Spleen (tissue), 11 donors: ENCODE data around the gene JCHAIN. TPM values are rescaled to one million over a fixed set of nuclear protein-coding genes. Genes with fewer than 3 reads are reported as not detected.

Experiments
- DNase-seq: peaks from one replicate; pipeline ENCODE4 v3.0.0-alpha.2; 2020
- H3K27ac ChIP-seq, 8 donors: fragments of 200-600 bp; sonication (generic) in 7 of 8; 1 replicate in 4 of 8; 2 replicates in 4 of 8; pipeline versions ENCODE4 v1.5.0 to v1.8.0; 2016 to 2021; ENCODE audit warnings: inconsistent platforms in 4 of 8, mild to moderate bottlenecking in 4 of 8, moderate library complexity in 1 of 8
- H3K27me3 ChIP-seq, 7 donors: fragments of 200-600 bp; sonication (generic) in 6 of 7; replicated peaks in 1 of 7; 1 replicate in 4 of 7; 2 replicates in 3 of 7; pipeline versions ENCODE4 v1.5.0 to v1.8.0; 2016 to 2021; ENCODE audit warnings: inconsistent platforms in 3 of 7, mild to moderate bottlenecking in 1 of 7
- H3K36me3 ChIP-seq, 6 donors: fragments of 200-600 bp; sonication (generic) in 5 of 6; 1 replicate in 4 of 6; 2 replicates in 2 of 6; pipeline versions ENCODE4 v1.5.0 to v1.8.0; 2016 to 2021; ENCODE audit warnings: inconsistent platforms in 2 of 6
- H3K4me1 ChIP-seq, 6 donors: fragments of 200-600 bp; sonication (generic) in 5 of 6; 1 replicate in 3 of 6; 2 replicates in 3 of 6; pipeline versions ENCODE4 v1.5.0 to v1.8.0; 2016 to 2021; ENCODE audit warnings: inconsistent platforms in 3 of 6
- H3K4me3 ChIP-seq, 8 donors: fragments of 200-600 bp; sonication (generic) in 7 of 8; 1 replicate in 4 of 8; 2 replicates in 4 of 8; pipeline versions ENCODE4 v1.5.0 to v1.8.0; 2016 to 2021; ENCODE audit warnings: inconsistent platforms in 4 of 8, mild to moderate bottlenecking in 4 of 8, moderate library complexity in 2 of 8
- H3K9me3 ChIP-seq, 8 donors: fragments of 200-600 bp; sonication (generic) in 7 of 8; 1 replicate in 4 of 8; 2 replicates in 4 of 8; pipeline versions ENCODE4 v1.5.0 to v1.8.0; 2016 to 2021; ENCODE audit warnings: inconsistent platforms in 4 of 8
- POLR2A ChIP-seq, 3 donors: fragments of 450-650 bp; IDR thresholded peaks; one replicate each; pipeline ENCODE4 v1.5.1; 2017; ENCODE audit warnings: antibody characterized with exemption in 3 of 3, mild to moderate bottlenecking in 1 of 3
- POLR2AphosphoS5 ChIP-seq, 3 donors: sonication (generic); formaldehyde crosslinking; IDR thresholded peaks; one replicate each; pipeline ENCODE4 v1.5.1; 2017; ENCODE audit warnings: antibody characterized with exemption in 3 of 3
- WGBS, 5 donors: extraction: QIAGEN DNeasy Blood & Tissue Kit in 3 of 5; methylation state at CpG; one replicate each; pipeline versions ENCODE4 v1.1.5 to v1.1.7; 2013 to 2018; 5-methylcytosine and 5-hydroxymethylcytosine counted together
- intact Hi-C: fragments of 100-400 bp; cut with DNase I; formaldehyde crosslinking; loops from one replicate; pipeline ENCODE4 v1.15.0; 2023; ENCODE audit warnings: low total_unique reads
- polyA plus RNA-seq, 3 donors: library from polyadenylated mRNA; stranded (reverse); fragments of 200-250 nt; gene quantifications; one replicate each; pipeline ENCODE4 v1.2.1, GENCODE V29; 2013
- total RNA-seq, 7 donors: library from RNA; depleted of rRNA in 3 of 7; stranded (reverse); fragments of >200 nt in 3 of 7; fragmentation: NEBNext Ultra II Directional in 4 of 7; extraction: Animal tissue kit (Norgen Biotek cat#: 25700) in 4 of 7; gene quantifications; one replicate each; pipeline versions ENCODE4 v1.1.0 to v1.2.1, GENCODE V29; 2016 to 2021
- TF ChIP-seq, protein P1 (sequence below), 11 experiments: fragments of 200-600 bp in 7 of 11; fragments of 450-650 bp in 4 of 11; sonication (generic) in 4 of 11; IDR thresholded peaks in 8 of 11; conservative IDR thresholded peaks in 3 of 11; 1 replicate in 7 of 11; 2 replicates in 4 of 11; pipeline versions ENCODE4 v1.4.0 to v1.8.0; 2016 to 2021; ENCODE audit warnings: antibody characterized with exemption in 11 of 11, inconsistent platforms in 4 of 11, mild to moderate bottlenecking in 1 of 11
- donor health status: healthy with polysubstance abuse.
- donor health status: DM: no; HTN: no; CAD: no; lungs with moderate emphysema.
- donor health status: DM: no; HTN: no; CAD: no.
- donor health status: Bipolar disorder and iron deficiency.
- donor health status: healthy.
- donor health status: DM: no; HTN: no; CAD: no.
- donor health status: DM: yes; HTN: yes; CAD: no.

JCHAIN gene
- total and polyA plus RNA-seq, 10 donors, result 64.8 to 1,125 (median 383) TPM

DNA sequence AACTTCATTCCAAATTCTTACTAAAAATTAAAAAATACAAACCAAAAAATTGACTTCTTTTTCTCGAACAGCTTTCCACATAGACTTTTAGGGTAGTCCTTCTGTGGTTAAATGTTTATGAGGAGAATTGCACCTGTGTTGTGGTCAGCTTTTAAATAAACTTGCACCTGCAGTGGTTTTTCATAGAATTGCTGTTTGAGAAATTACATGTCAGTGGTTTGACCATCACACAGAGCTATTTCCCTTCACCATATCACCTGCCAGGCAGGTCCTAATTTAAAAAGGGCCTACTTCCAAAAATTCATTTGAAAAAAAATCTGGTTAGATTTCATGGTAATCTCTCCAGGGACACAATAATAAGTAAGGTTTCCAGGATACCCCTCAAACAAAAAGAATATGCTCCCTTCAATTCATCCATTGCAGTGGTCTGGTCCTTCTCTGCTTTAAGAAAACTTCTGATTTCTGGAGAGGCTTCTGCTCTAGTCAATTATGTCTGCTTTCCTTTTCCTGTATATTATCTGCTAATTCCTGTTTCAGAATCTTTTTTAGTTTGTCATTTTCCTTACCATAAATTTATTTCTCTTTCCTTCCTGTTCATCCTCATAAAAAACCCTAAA is 12.2 kb upstream of the JCHAIN start:
- Histone ChIP-seq H3K27ac (peak overlapping the region in 3 of 8 donors; percentile 6 to 28 (median 14)), H3K4me1 (peaks cover 3 to 60% (median 19%) of the 10 kb centered on the region in 6 donors), H3K9me3 (no peaks in the 10 kb centered on the region), H3K36me3 (no peaks in the 10 kb centered on the region), H3K27me3 (no peaks in the 10 kb centered on the region), H3K4me3 (no peak overlapping the region)
- no peak for TF ChIP-seq POLR2A (IDR thresholded peaks at IDR 0.05)
- TF ChIP-seq, protein P1, sequence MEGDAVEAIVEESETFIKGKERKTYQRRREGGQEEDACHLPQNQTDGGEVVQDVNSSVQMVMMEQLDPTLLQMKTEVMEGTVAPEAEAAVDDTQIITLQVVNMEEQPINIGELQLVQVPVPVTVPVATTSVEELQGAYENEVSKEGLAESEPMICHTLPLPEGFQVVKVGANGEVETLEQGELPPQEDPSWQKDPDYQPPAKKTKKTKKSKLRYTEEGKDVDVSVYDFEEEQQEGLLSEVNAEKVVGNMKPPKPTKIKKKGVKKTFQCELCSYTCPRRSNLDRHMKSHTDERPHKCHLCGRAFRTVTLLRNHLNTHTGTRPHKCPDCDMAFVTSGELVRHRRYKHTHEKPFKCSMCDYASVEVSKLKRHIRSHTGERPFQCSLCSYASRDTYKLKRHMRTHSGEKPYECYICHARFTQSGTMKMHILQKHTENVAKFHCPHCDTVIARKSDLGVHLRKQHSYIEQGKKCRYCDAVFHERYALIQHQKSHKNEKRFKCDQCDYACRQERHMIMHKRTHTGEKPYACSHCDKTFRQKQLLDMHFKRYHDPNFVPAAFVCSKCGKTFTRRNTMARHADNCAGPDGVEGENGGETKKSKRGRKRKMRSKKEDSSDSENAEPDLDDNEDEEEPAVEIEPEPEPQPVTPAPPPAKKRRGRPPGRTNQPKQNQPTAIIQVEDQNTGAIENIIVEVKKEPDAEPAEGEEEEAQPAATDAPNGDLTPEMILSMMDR (IDR thresholded peaks at IDR 0.05 in 8 of 11, conservative IDR thresholded peaks at IDR 0.05 in 3 of 11), result no peak
- no peak for TF ChIP-seq POLR2AphosphoS5 (IDR thresholded peaks at IDR 0.05)
- intact Hi-C loops, result no loop called here
- DNase-seq, result no peak
- WGBS, 5 donors, result 32 to 58% (median 54%) methylated on average over 1 of the region's 1 CpG

DNA sequence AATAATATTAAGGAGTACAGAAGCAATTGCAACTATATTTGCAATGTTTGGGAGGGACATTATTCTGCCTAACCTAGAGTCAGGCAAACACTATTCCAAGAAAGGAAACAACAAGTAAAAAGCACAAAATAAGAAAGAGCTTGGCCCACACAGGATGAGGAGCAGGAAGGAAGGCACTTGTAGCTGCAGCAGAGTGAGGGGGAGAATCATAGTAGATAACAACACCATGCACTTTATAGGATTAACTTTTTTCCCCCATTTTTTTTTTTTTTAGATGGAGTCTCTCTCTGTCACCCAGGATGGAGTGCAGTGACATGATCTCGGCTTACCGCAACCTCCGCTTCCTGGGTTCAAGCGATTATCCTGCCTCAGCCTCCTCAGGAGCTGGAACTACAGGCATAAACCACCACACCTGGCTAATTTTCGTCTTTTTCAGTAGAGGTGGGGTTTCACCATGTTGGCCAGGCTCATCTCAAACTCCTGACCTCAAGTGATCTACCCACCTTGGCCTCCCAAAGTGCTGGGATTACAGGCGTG is 10.3 kb upstream of the JCHAIN start:
- no peak overlapping the region for H3K4me3 ChIP-seq
- WGBS, 5 donors, result 87 to 93% (median 90%) methylated on average over 6 of the region's 6 CpGs
- no peaks in the 10 kb centered on the region for H3K9me3 ChIP-seq
- no peak overlapping the region for H3K27ac ChIP-seq
- no peaks in the 10 kb centered on the region for H3K27me3 ChIP-seq
- H3K36me3 ChIP-seq, result no peaks in the 10 kb centered on the region
- TF ChIP-seq, protein P1 (IDR thresholded peaks at IDR 0.05 in 8 of 11, conservative IDR thresholded peaks at IDR 0.05 in 3 of 11), result no peak
- TF ChIP-seq POLR2AphosphoS5 (IDR thresholded peaks at IDR 0.05) (no peak), POLR2A (IDR thresholded peaks at IDR 0.05) (no peak)
- no peak for DNase-seq
- intact Hi-C loops, result no loop called here
- peaks cover 3 to 62% (median 22%) of the 10 kb centered on the region in 6 donors for H3K4me1 ChIP-seq

DNA sequence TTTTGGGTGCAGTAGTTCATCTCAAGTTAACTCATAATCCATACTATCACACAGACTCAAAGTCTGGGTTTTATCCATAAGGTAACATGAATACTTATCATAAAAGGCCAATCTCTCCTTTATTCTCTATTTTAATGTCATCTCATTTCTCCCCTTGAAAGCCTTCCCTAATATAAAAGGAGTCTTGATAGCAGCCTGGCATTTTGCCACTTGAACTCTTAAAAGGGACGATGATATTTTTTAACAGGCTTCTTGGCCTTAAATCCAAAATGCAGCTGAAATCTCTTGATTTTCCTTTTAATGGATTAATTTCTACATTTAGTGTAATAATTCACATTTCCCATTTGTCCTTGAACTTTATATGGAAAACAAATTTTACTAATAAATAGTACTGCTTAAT is 8.4 kb upstream of the JCHAIN start:
- Histone ChIP-seq H3K4me1 (peaks cover 0 to 50% (median 14%) of the 10 kb centered on the region in 6 donors), H3K9me3 (no peaks in the 10 kb centered on the region), H3K4me3 (no peak overlapping the region), H3K36me3 (no peaks in the 10 kb centered on the region), H3K27me3 (no peaks in the 10 kb centered on the region), H3K27ac (no peak overlapping the region)
- TF ChIP-seq, protein P1 (IDR thresholded peaks at IDR 0.05 in 8 of 11, conservative IDR thresholded peaks at IDR 0.05 in 3 of 11), result no peak
- no peak for TF ChIP-seq POLR2A (IDR thresholded peaks at IDR 0.05)
- intact Hi-C loops, result no loop called here
- DNase-seq, result no peak
- WGBS, 5 donors, result 63 to 81% (median 74%) methylated on average over 1 of the region's 1 CpG

DNA sequence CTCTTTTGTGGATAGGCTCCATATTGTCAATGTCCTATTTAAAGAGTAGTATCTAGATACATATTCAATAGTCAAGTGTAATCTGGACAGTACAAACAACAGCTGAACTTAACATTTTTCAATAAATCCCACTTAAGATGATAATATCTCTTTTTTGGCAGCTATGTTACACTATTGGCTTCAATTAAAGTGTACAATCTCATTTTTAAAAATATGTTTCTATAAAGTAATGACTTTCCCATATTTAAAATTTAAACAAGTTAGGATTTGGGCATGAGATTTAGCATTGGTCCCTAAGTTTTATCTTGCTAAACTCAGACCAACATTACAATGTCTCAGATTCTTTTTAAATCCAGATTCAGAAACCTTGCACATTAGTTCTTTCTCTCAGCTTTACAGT is 7.9 kb upstream of the JCHAIN start:
- no peak for TF ChIP-seq POLR2AphosphoS5 (IDR thresholded peaks at IDR 0.05)
- Histone ChIP-seq H3K4me1 (peaks cover 0 to 44% (median 14%) of the 10 kb centered on the region in 6 donors), H3K9me3 (no peaks in the 10 kb centered on the region), H3K27ac (no peak overlapping the region), H3K4me3 (no peak overlapping the region), H3K36me3 (no peaks in the 10 kb centered on the region), H3K27me3 (no peaks in the 10 kb centered on the region)
- intact Hi-C loops, result no loop called here
- no peak for DNase-seq
